ENCODE data around the gene RIOK3.

DNA sequence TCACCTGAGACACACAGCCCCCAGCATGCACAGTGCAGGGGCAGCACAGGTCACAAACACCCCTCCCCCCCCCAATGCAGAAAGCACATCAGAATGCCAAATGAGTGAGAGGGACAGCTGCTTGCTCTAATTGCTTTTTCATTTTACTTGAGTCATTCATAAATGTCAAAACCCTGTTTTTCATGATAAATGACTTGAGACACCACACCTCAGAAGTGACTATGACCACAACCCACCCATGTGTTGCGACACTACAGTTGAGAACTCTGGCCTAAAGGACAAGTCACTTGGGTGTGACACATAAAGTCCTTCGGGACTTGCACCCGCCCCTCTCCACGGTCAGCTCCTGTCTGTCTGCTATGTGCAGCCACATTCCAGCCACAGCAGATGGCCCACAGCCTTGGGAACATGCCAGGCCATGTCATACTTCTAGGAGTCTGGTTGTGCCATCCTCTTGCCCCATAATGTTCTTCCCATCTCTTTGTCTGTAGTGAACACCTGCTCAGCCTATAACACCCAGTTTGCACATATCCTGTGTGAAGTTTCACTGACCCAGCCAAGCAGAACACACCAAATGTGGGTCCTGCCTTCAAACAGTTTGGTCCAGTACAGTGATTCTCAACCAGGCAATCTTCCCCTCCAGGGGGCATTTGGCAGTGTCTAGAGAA is 30.2 kb upstream of the RIOK3 start:
- TF ChIP-seq, protein P1, sequence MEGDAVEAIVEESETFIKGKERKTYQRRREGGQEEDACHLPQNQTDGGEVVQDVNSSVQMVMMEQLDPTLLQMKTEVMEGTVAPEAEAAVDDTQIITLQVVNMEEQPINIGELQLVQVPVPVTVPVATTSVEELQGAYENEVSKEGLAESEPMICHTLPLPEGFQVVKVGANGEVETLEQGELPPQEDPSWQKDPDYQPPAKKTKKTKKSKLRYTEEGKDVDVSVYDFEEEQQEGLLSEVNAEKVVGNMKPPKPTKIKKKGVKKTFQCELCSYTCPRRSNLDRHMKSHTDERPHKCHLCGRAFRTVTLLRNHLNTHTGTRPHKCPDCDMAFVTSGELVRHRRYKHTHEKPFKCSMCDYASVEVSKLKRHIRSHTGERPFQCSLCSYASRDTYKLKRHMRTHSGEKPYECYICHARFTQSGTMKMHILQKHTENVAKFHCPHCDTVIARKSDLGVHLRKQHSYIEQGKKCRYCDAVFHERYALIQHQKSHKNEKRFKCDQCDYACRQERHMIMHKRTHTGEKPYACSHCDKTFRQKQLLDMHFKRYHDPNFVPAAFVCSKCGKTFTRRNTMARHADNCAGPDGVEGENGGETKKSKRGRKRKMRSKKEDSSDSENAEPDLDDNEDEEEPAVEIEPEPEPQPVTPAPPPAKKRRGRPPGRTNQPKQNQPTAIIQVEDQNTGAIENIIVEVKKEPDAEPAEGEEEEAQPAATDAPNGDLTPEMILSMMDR (IDR thresholded peaks at IDR 0.05; ENCODE audit: low read depth, low read length, missing input control), result no peak
- TF ChIP-seq RAD21 (IDR thresholded peaks at IDR 0.05), result no peak

All from liver (tissue), 3 donors.